ENCODE data around the gene CSF1R.

The CSF1R gene

GRCh38 chr5:150007050-150007449, 79.3 kb downstream of the CSF1R start:
- no peak overlapping the region for H3K4me3 ChIP-seq (ENCODE audit: low read depth, low read length)
- TF ChIP-seq, protein P1, sequence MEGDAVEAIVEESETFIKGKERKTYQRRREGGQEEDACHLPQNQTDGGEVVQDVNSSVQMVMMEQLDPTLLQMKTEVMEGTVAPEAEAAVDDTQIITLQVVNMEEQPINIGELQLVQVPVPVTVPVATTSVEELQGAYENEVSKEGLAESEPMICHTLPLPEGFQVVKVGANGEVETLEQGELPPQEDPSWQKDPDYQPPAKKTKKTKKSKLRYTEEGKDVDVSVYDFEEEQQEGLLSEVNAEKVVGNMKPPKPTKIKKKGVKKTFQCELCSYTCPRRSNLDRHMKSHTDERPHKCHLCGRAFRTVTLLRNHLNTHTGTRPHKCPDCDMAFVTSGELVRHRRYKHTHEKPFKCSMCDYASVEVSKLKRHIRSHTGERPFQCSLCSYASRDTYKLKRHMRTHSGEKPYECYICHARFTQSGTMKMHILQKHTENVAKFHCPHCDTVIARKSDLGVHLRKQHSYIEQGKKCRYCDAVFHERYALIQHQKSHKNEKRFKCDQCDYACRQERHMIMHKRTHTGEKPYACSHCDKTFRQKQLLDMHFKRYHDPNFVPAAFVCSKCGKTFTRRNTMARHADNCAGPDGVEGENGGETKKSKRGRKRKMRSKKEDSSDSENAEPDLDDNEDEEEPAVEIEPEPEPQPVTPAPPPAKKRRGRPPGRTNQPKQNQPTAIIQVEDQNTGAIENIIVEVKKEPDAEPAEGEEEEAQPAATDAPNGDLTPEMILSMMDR (IDR thresholded peaks at IDR 0.05; ENCODE audit: control insufficient read depth, extremely low read depth, insufficient read depth) = no peak
- no peak for DNase-seq (ENCODE audit: low read depth)

GRCh38 chr5:150006318-150006717, 80.0 kb downstream of the CSF1R start:
- no peak for DNase-seq (ENCODE audit: low read depth)
- TF ChIP-seq, protein P1 (IDR thresholded peaks at IDR 0.05; ENCODE audit: control insufficient read depth, extremely low read depth, insufficient read depth) = no peak
- H3K4me3 ChIP-seq (ENCODE audit: low read depth, low read length) = no peak overlapping the region

Data from LNCaP clone FGC (cell line).